ENCODE results near the gene DHX16. TPM values are rescaled to one million over a fixed set of nuclear protein-coding genes. Genes with fewer than 3 reads are reported as not detected.

Gene DHX16
- 19.4 and 33.6 TPM in 2 replicates for total RNA-seq

GRCh38 chr6:30672445-30673253 is at the start of gene DHX16:
Gene DHX16 (minus strand): TSS chr6:30673006. CDS start chr6:30672841, 165 bp downstream.

GRCh38 chr6:30719791-30720737 is 47.3 kb upstream of the DHX16 start, which contains the start of gene TUBB:
Gene TUBB (plus strand): TSS chr6:30720352. CDS start chr6:30720507, 155 bp downstream.

DNA sequence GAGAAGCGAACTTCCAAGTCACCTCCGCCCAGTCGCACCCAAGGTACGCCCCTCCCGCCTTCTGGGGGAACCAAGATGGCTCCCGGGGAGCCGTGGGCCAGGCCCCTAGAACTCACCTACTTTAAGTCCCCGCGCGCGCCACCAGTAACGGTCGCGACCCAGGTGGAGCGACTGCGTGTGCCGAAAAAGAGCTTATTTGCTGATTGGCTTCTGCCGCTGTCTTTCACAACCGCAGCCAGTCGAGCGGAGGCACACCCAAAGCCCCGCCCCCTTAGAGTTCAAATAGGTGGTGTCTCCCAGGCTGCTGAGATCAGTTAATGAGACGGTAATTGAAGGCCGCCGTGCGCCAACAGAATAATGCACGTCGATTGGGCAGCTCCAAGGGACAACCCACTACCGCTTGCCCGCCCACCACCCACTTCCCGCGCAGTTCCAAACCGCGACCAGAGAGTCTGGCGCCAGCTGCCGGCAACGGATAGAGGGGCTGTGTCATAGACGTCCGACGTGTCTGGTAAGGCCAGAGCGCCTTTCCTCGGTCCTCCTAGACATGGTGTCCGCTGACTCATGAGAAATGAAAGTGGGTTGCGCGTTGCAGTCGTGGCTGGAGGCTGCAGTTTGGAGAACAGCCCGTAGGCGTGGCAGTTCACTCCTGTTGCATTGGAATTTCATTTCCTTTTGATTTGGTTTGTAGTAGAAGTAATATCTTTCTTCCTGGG is 44.5 kb upstream of the DHX16 start, which contains the start of gene MDC1:
Gene MDC1 (minus strand): TSS at position 153 of the 716 bp plus-strand sequence. CDS start 2,106 bp downstream, outside the sequence.

DNA sequence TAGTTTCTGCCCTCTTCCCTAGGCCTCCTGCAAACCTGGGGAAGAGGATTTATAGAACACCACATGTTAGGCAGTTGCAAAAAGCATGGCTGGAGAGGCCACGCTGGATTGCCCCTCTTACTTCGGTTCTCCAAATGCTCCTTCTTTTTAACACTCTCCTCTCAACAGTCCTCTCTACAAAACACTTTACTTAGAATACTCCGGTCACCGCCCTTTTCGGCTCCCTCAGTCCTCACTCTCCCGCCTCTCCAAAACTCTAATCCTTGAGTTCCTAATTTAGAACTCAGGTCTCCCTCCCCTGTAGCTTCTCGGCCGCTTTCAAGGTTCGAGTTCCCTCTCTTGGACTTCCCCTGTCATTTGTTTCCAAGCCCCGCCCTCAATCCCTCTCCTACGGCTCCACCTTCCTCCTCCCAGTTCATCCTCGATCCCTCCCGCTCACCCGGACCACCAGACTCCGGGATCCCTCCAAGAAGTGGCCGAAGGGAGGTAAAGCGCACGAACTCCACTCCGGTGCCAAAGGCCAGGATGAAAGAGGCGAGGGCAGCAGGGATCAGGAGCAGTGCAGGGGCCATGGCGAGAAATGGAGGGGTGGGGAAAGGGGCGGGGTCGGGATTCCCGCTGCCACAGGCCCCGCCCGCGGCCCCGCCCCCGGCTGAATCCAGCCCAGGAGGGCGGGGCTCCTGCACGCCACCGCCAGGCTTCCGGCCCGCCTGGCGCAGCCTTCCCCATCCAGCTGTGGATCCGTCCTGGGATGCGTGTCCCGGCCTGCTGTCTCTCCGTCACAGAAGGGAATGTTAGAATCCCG is 17.8 kb upstream of the DHX16 start, which contains the start of gene NRM:
Gene NRM (minus strand): TSS at position 582 of the 805 bp plus-strand sequence. CDS start 10 bp downstream, at position 572.

GRCh38 chr6:30686009-30686907 is 13.5 kb upstream of the DHX16 start, which contains the start of gene PPP1R18:
Gene PPP1R18 (minus strand): TSS chr6:30686645. CDS start chr6:30686018, 627 bp downstream.

GRCh38 chr6:30646450-30647241 is 26.2 kb downstream of the DHX16 start, which contains the start of gene C6orf136:
Gene C6orf136 (plus strand): TSS chr6:30647133. CDS start chr6:30647232, 99 bp downstream.

GRCh38 chr6:30626484-30627366 is 46.1 kb downstream of the DHX16 start, which contains the start of gene ATAT1:
Gene ATAT1 (plus strand): TSS chr6:30626874.

DNA sequence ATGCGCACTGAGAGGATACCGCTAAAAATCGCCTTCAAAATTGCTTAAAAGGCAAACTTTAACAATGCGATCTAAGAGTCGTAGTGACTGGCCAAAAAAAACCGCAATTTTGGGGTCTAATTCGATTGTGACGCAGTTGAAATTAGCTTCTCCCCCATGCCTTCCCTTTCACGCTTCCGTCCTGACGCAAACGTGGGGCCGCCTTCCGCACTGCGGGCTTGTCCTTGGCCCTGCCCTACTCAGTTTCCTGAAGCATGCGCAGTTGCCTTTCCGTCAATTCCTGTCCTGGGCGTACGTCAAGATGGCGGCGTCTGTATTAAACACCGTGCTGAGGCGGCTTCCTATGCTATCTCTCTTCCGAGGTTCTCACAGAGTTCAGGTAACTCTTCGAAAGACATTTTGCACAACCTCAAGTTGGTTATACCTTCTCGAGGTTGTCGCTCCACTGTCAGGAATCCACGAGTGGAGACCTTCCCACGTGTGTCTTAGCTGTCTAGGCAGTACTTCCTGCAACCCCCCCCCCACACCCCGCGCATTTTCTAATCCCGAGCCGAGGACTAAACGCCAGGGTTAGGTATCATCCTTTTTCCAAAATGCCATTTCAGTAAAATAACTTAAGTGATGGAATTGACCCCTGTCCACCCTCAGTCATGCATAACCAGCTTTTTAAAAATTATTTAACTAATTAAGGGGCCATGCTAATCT is 55.1 kb downstream of the DHX16 start, which contains the start of gene MRPS18B:
Gene MRPS18B (plus strand): TSS at position 276 of the 705 bp plus-strand sequence. CDS start 26 bp downstream, at position 302.

DNA sequence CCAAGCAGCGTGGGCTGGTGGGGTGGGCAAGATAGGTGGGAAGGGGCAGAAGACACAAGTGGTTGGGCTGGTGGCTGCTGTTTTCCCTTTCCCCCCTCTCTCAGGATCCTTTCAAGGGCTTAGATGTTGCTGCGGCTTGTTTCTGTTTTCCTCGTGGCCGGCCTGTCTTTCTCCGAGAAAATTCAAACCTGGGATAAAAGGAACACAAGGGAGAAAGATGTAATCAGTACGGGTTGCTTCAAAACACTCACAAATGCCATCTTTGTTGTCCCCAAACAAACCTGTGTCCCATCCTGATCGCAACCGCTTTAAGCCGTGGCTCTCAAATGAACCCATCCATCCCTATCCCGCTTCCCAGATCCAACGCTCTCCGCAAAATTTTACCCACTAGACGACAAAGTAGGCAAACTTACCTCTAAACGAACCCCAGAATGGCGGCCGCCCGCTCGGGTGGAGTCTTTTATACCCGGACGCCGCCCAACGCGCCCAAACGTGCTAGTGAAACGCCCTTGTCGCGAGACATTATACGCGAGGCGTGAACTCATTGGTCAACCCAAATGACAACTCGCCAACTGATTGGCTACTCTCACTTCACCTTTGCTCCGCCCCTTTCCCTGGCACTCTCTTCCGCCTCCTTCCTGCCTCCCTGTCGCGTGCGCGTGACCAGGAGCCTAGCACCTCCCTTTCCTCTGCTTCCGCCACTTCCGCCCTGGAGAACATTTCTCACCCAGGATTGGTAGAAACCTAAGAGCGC is 55.8 kb downstream of the DHX16 start, which contains the start of gene PPP1R10:
Gene PPP1R10 (minus strand): TSS at position 433 of the 754 bp plus-strand sequence. CDS start 7,299 bp downstream, outside the sequence.

Other genes with a start within 250 kb of the DHX16 start
- 122 and 194 TPM in 2 replicates for gene HLA-E, start 183.5 kb downstream of the DHX16 start, total RNA-seq
- gene GNL1, start 116.5 kb downstream of the DHX16 start, total RNA-seq = 39.2 and 43.2 TPM in 2 replicates
- gene PRR3, start 115.7 kb downstream of the DHX16 start, total RNA-seq = 2.3 and 4.0 TPM in 2 replicates
- 34.5 and 41.9 TPM in 2 replicates for gene ABCF1, start 101.6 kb downstream of the DHX16 start, total RNA-seq
- gene PPP1R10, start 55.8 kb downstream of the DHX16 start, total RNA-seq = 24.8 and 31.6 TPM in 2 replicates
- 62.8 and 82.6 TPM in 2 replicates for gene MRPS18B, start 55.2 kb downstream of the DHX16 start, total RNA-seq
- gene ATAT1, start 46.1 kb downstream of the DHX16 start, total RNA-seq = 1.6 and 6.2 TPM in 2 replicates
- 6.1 and 10.6 TPM in 2 replicates for gene C6orf136, start 25.9 kb downstream of the DHX16 start, total RNA-seq
- 75.3 and 97.1 TPM in 2 replicates for gene PPP1R18, start 13.6 kb upstream of the DHX16 start, total RNA-seq
- gene NRM, start 18.0 kb upstream of the DHX16 start, total RNA-seq = 7.4 and 12.4 TPM in 2 replicates
- gene MDC1, start 44.3 kb upstream of the DHX16 start, total RNA-seq = 9.9 and 17.6 TPM in 2 replicates
- gene TUBB, start 47.3 kb upstream of the DHX16 start, total RNA-seq = 521 and 1,018 TPM in 2 replicates
- gene FLOT1, start 69.7 kb upstream of the DHX16 start, total RNA-seq = 26.1 and 35.9 TPM in 2 replicates
- gene IER3, start 71.5 kb upstream of the DHX16 start, total RNA-seq = 518 and 821 TPM in 2 replicates
- 225 and 283 TPM in 2 replicates for gene DDR1, start 211.5 kb upstream of the DHX16 start, total RNA-seq
- 8.5 and 13.6 TPM in 2 replicates for gene GTF2H4, start 235.2 kb upstream of the DHX16 start, total RNA-seq
- gene VARS2, start 241.2 kb upstream of the DHX16 start, total RNA-seq = 20.7 and 29.4 TPM in 2 replicates